GM19238 (cell line): ENCODE results near the gene CCM2.
"Not testable (repeated sequence)": the region's sequence is repeated elsewhere in the genome, so short reads cannot be mapped to it uniquely, and the experiment has no call there.

Experiments
- DNase-seq: peaks from one replicate; pipeline ENCODE4 v3.0.0; 2011; ENCODE audit warnings: low spot score; ENCODE audit not compliant: insufficient read length

The CCM2 gene

GRCh38 chr7:44999245-45000092 is 532 bp upstream of the CCM2 start:
- DNase-seq = peak; percentile 77

GRCh38 chr7:45001138-45001694 is 1.2 kb downstream of the CCM2 start:
- DNase-seq = peak; percentile 20

GRCh38 chr7:45001826-45002225 is 1.8 kb downstream of the CCM2 start:
- DNase-seq = no peak

- no peak for DNase-seq
Measured at GRCh38 chr7:45003789-45004188, 3.8 kb downstream of the CCM2 start.

GRCh38 chr7:45007106-45007505 is 7.1 kb downstream of the CCM2 start:
- no peak for DNase-seq

- DNase-seq = no peak
Measured at GRCh38 chr7:45007571-45008328, 7.7 kb downstream of the CCM2 start.

GRCh38 chr7:45013465-45013967 is 13.5 kb downstream of the CCM2 start:
- DNase-seq = no peak

GRCh38 chr7:45015313-45015712 is 15.3 kb downstream of the CCM2 start:
- no peak for DNase-seq

GRCh38 chr7:45017253-45017652 is 17.3 kb downstream of the CCM2 start:
- DNase-seq = no peak

GRCh38 chr7:45020915-45021314 is 20.9 kb downstream of the CCM2 start:
- DNase-seq = no peak

GRCh38 chr7:45021604-45022296 is 21.7 kb downstream of the CCM2 start:
- no peak for DNase-seq

- DNase-seq = no peak
Measured at GRCh38 chr7:45024126-45024744, 24.2 kb downstream of the CCM2 start.

GRCh38 chr7:45025473-45025872 is 25.5 kb downstream of the CCM2 start:
- not testable (repeated sequence) for DNase-seq

GRCh38 chr7:45026013-45026412 is 26.0 kb downstream of the CCM2 start:
- DNase-seq = no peak

GRCh38 chr7:45026984-45027773 is 27.2 kb downstream of the CCM2 start:
- no peak for DNase-seq

GRCh38 chr7:45027774-45028114 is 27.7 kb downstream of the CCM2 start:
- DNase-seq = no peak

- no peak for DNase-seq
Measured at GRCh38 chr7:45028138-45028919, 28.3 kb downstream of the CCM2 start.

GRCh38 chr7:45028920-45029344 is 28.9 kb downstream of the CCM2 start:
- no peak for DNase-seq

- no peak for DNase-seq
Measured at GRCh38 chr7:45031829-45032228, 31.8 kb downstream of the CCM2 start.

- DNase-seq = no peak
Measured at GRCh38 chr7:45032421-45032820, 32.4 kb downstream of the CCM2 start.
